Pancreas (tissue), 10 donors: Measurements from ENCODE around the gene AKAP6. TPM values are rescaled to one million over a fixed set of nuclear protein-coding genes. Genes with fewer than 3 reads are reported as not detected.

Experiments used
- ATAC-seq, 4 donors: fragments of 200-7000 bp; cut with Tn5 transposase; one replicate each; pipeline versions ENCODE4 v1.8.0 to v1.9.1; 2020; ENCODE audit warnings: mild to moderate bottlenecking in 4 of 4, moderate library complexity in 4 of 4
- DNase-seq, 6 donors: peaks; one replicate each; pipeline ENCODE4 v3.0.0-alpha.2; 2020
- FAIRE-seq: peaks from 2 replicates; lab custom pipeline; 2012; peaks lifted over from hg19 to GRCh38; lab: Jason Lieb, UNC
- H3K27ac ChIP-seq, 4 donors: fragments of 200-600 bp; sonication (generic); 1 replicate in 3 of 4; 2 replicates in 1 of 4; pipeline versions ENCODE4 v1.5.0 to v1.8.0; 2020
- H3K27me3 ChIP-seq, 4 donors: fragments of 200-600 bp; one replicate each; pipeline ENCODE4 v1.8.0; 2021
- H3K36me3 ChIP-seq, 3 donors: fragments of 200-600 bp; sonication (generic) in 1 of 3; one replicate each; pipeline versions ENCODE4 v1.5.0 to v1.8.0; 2020 to 2021
- H3K4me1 ChIP-seq, 3 donors: fragments of 200-600 bp; one replicate each; pipeline ENCODE4 v1.8.0; 2021
- H3K4me3 ChIP-seq, 4 donors: fragments of 200-600 bp; sonication (generic) in 2 of 4; one replicate each; pipeline versions ENCODE4 v1.5.0 to v1.8.0; 2020 to 2021
- H3K9me3 ChIP-seq, 4 donors: fragments of 200-600 bp; one replicate each; pipeline ENCODE4 v1.8.0; 2021
- WGBS, 2 donors: extraction: QIAGEN DNeasy Blood & Tissue Kit; methylation state at CpG; one replicate each; pipeline ENCODE4 v1.1.7; 2013; 5-methylcytosine and 5-hydroxymethylcytosine counted together
- intact Hi-C, 3 donors: fragments of 100-400 bp; cut with DNase I; formaldehyde crosslinking; loops; one replicate each; pipeline versions ENCODE4 v1.11.1 to v1.14.2; 2022
- polyA plus RNA-seq, 2 donors: library from polyadenylated mRNA; stranded (reverse); fragments of 200-250 nt; gene quantifications; one replicate each; pipeline ENCODE4 v1.2.3, GENCODE V29; 2013
- total RNA-seq, 6 donors: library from RNA; stranded (reverse); fragmentation: NEBNext Ultra II Directional in 4 of 6; extraction: Animal tissue kit (Norgen Biotek cat#: 25700) in 4 of 6; gene quantifications; one replicate each; pipeline versions ENCODE4 v1.2.1 to v1.2.4, GENCODE V29; 2021 to 2023
- TF ChIP-seq, protein P1 (sequence below), 4 donors: fragments of 200-600 bp; sonication (generic) in 3 of 4; IDR thresholded peaks; one replicate each; pipeline versions ENCODE4 v1.5.0 to v1.8.0; 2021; ENCODE audit warnings: antibody characterized with exemption in 4 of 4
- donor health status: healthy with polysubstance abuse.
- donor health status: DM: no; HTN: no; CAD: no; lungs with moderate emphysema.
- donor health status: DM: no; HTN: no; CAD: no.
- donor health status: control.
- donor health status: control.
- donor health status: Bipolar disorder and iron deficiency.
- donor health status: DM: yes; HTN: yes; CAD: no.
- donor health status: DM: no; HTN: no; CAD: no.
- donor health status: DM: no; HTN: no; CAD: no.
- donor health status: DM: yes; HTN: yes; CAD: no.

Gene AKAP6
- total and polyA plus RNA-seq, 8 donors: 0.34 to 2.2 (median 1.8) TPM

DNA sequence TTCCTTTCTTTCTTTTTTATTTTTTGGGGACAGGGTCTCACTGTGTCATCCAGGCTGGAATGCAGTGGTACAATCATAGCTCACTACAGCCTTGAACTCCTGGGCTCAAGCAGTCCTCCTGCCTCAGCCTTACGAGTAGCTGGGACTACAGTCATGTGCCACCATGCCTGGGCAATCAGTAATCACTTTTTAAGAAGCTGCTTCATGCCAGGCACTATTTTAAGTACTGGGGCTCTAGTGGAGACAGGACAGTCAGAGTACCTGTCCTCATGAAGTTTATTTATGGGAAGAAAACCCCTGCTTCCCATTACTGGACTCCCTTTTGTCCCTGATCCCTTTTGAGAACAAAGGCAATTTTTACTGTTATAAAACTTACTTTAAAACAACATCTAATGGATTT, 485.6 kb downstream of the AKAP6 start:
- no peak for DNase-seq
- TF ChIP-seq, protein P1, sequence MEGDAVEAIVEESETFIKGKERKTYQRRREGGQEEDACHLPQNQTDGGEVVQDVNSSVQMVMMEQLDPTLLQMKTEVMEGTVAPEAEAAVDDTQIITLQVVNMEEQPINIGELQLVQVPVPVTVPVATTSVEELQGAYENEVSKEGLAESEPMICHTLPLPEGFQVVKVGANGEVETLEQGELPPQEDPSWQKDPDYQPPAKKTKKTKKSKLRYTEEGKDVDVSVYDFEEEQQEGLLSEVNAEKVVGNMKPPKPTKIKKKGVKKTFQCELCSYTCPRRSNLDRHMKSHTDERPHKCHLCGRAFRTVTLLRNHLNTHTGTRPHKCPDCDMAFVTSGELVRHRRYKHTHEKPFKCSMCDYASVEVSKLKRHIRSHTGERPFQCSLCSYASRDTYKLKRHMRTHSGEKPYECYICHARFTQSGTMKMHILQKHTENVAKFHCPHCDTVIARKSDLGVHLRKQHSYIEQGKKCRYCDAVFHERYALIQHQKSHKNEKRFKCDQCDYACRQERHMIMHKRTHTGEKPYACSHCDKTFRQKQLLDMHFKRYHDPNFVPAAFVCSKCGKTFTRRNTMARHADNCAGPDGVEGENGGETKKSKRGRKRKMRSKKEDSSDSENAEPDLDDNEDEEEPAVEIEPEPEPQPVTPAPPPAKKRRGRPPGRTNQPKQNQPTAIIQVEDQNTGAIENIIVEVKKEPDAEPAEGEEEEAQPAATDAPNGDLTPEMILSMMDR (IDR thresholded peaks at IDR 0.05): no peak
- H3K4me1 ChIP-seq: no peaks in the 10 kb centered on the region
- FAIRE-seq: no peak
- intact Hi-C loops: no loop called here
- H3K27ac ChIP-seq: no peak overlapping the region
- no peaks in the 10 kb centered on the region for H3K27me3 ChIP-seq
- H3K9me3 ChIP-seq: no peaks in the 10 kb centered on the region
- H3K4me3 ChIP-seq: no peak overlapping the region
- no peaks in the 10 kb centered on the region for H3K36me3 ChIP-seq
- WGBS, 2 donors: 73 to 80% methylated on average over 1 of the region's 1 CpG
- no peak for ATAC-seq

DNA sequence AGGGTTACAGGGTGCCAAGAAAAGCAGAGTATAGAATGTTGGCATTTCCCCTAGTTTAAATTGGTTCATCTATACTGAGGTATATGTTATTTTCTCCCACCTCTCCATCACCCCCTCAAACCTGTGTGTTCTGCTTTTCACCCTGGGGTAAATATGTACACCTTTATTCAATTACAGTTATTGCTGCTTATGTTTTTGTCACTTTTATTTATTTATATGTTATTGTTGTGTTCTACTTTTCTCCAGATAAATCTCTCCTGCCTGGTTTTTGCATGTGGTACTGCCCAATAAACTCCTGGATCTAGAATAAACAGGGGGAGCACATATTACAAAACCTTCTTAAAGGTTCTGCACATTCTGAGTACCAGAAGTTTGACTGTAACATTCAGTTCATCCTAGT, 487.5 kb downstream of the AKAP6 start:
- Histone ChIP-seq H3K4me1 (no peaks in the 10 kb centered on the region), H3K9me3 (no peaks in the 10 kb centered on the region), H3K36me3 (no peaks in the 10 kb centered on the region), H3K27ac (no peak overlapping the region), H3K27me3 (no peaks in the 10 kb centered on the region), H3K4me3 (no peak overlapping the region)
- TF ChIP-seq, protein P1 (IDR thresholded peaks at IDR 0.05): no peak
- intact Hi-C loops: no loop called here
- DNase-seq (no peak), ATAC-seq (no peak), FAIRE-seq (no peak)

DNA sequence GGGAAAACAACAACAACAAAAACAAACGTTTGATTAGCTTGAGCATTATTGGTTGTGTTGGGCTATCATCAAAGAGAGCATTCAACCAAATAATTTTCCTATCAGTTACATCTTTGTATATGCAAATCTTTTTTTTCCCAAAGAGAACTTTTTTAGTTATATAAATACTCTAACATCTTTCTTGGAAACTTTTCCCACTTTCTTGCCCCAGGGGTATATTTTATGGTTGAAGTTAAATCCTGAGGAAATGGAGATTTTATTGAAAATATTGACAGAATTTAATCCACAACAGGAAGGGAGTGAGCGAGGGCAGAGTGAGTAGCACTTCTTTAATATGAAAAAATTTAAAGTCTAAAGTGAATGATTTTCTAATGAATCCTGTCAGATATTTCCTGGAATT, 488.7 kb downstream of the AKAP6 start:
- Histone ChIP-seq H3K4me3 (no peak overlapping the region), H3K4me1 (no peaks in the 10 kb centered on the region), H3K9me3 (no peaks in the 10 kb centered on the region), H3K36me3 (no peaks in the 10 kb centered on the region), H3K27ac (no peak overlapping the region), H3K27me3 (no peaks in the 10 kb centered on the region)
- TF ChIP-seq, protein P1 (IDR thresholded peaks at IDR 0.05): no peak
- ATAC-seq (no peak), FAIRE-seq (no peak), DNase-seq (no peak)
- 56 to 61% methylated on average over 2 of the region's 2 CpGs for WGBS, 2 donors
- intact Hi-C loops: no loop called here

DNA sequence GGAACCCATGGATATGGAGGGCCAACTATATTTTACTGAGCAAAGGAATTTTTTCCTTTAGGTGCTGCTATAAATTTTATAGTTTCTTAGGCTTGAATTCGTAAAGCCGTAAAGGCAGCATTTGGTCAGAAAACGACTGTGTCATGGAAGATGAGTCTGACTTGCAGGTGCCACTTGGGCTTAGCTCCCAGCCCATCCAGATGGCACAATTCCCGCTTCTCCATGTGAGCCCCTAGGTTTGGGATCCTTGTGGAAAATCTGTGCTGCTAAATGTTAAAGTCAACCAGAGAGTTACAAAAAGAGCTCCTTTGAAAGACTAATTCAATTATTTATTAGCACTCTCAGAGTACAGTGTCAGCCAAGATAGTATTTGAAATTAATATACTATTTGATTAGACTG, 489.5 kb downstream of the AKAP6 start:
- Histone ChIP-seq H3K36me3 (no peaks in the 10 kb centered on the region), H3K27ac (no peak overlapping the region), H3K9me3 (no peaks in the 10 kb centered on the region), H3K27me3 (no peaks in the 10 kb centered on the region), H3K4me1 (no peaks in the 10 kb centered on the region), H3K4me3 (no peak overlapping the region)
- intact Hi-C loops: no loop called here
- ATAC-seq (no peak), DNase-seq (no peak), FAIRE-seq (no peak)
- 59 to 62% methylated on average over 4 of the region's 4 CpGs for WGBS, 2 donors
- TF ChIP-seq, protein P1 (IDR thresholded peaks at IDR 0.05): no peak

DNA sequence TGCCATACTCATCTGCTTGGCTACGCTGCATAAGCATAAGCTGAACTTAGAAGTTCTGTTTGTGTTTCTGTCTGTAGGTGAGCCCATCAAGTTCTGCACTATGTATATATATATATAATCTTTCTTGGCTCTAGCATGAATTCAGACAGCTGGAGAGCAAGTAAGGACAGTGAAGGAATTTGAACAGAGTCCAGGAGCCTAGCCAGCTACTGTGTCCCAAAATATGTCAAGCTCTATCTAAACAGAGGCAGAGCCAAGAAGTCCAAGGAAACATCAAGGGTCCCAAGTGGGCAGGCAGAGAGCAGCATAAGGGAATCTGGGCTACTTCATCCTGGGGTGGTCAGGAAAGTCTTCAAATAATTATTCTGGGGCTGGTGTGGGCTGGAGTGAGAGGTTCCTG, 491.1 kb downstream of the AKAP6 start:
- no peak overlapping the region for H3K27ac ChIP-seq
- no peak overlapping the region for H3K4me3 ChIP-seq
- FAIRE-seq: no peak
- intact Hi-C loops: no loop called here
- ATAC-seq: no peak
- H3K36me3 ChIP-seq: no peaks in the 10 kb centered on the region
- H3K27me3 ChIP-seq: no peaks in the 10 kb centered on the region
- WGBS, 2 donors: 90 to 96% methylated on average over 1 of the region's 1 CpG
- TF ChIP-seq, protein P1 (IDR thresholded peaks at IDR 0.05): no peak
- no peaks in the 10 kb centered on the region for H3K9me3 ChIP-seq
- H3K4me1 ChIP-seq: no peaks in the 10 kb centered on the region
- DNase-seq: no peak
